H9 (cell line): ENCODE data around the gene KAZN. TPM values are rescaled to one million over a fixed set of nuclear protein-coding genes. Genes with fewer than 3 reads are reported as not detected.
A peak's percentile ranks its signal among the peaks of the same experiment; 100 is the strongest.

Experiments
- DNase-seq: peaks from one replicate; pipeline ENCODE4 v3.0.0-alpha.2; 2017
- H2AFZ ChIP-seq: one replicate; pipeline ENCODE4 v1.6.1; 2013; ENCODE audit warnings: mild to moderate bottlenecking, low read length, control low read depth, moderate library complexity
- H2AK5ac ChIP-seq: 2 replicates; pipeline ENCODE4 v1.6.1; 2013; ENCODE audit warnings: low read length, control low read depth, mixed read lengths; ENCODE audit not compliant: insufficient read length
- H2BK120ac ChIP-seq: one replicate; pipeline ENCODE4 v1.6.1; 2013; ENCODE audit warnings: low read depth, mild to moderate bottlenecking, low read length, control low read depth, inconsistent platforms; ENCODE audit not compliant: poor library complexity, severe bottlenecking
- H2BK12ac ChIP-seq: 2 replicates; pipeline ENCODE4 v1.6.1; 2013; ENCODE audit warnings: low read length, control low read depth, mixed read lengths, low read depth; ENCODE audit not compliant: insufficient read length
- H2BK15ac ChIP-seq: 2 replicates; pipeline ENCODE4 v1.6.1; 2013; ENCODE audit warnings: low read depth, low read length, control low read depth
- H2BK20ac ChIP-seq: one replicate; pipeline ENCODE4 v1.6.1; 2013; ENCODE audit warnings: low read depth, mild to moderate bottlenecking, low read length, control low read depth, inconsistent platforms; ENCODE audit not compliant: poor library complexity, severe bottlenecking
- H2BK5ac ChIP-seq: 2 replicates; pipeline ENCODE4 v1.6.1; 2013; ENCODE audit warnings: low read length, control low read depth, mixed read lengths; ENCODE audit not compliant: insufficient read length
- H3K14ac ChIP-seq: 2 replicates; pipeline ENCODE4 v1.6.1; 2013; ENCODE audit warnings: low read length, control low read depth; ENCODE audit not compliant: insufficient read depth
- H3K18ac ChIP-seq: 2 replicates; pipeline ENCODE4 v1.6.1; 2013; ENCODE audit warnings: low read depth, mild to moderate bottlenecking, mixed read lengths, low read length, control low read depth; ENCODE audit not compliant: insufficient read length
- H3K23ac ChIP-seq: 2 replicates; pipeline ENCODE4 v1.6.1; 2013; ENCODE audit warnings: low read length, control low read depth, mixed read lengths, low read depth; ENCODE audit not compliant: insufficient read length
- H3K23me2 ChIP-seq: 2 replicates; pipeline ENCODE4 v1.6.1; 2013; ENCODE audit warnings: low read depth, mild to moderate bottlenecking, mixed read lengths, low read length, control low read depth; ENCODE audit not compliant: insufficient read length, poor library complexity, severe bottlenecking
- H3K27ac ChIP-seq: 2 replicates; pipeline ENCODE4 v1.5.1; 2013; ENCODE audit warnings: low read length, control low read depth, mixed read lengths, low read depth; ENCODE audit not compliant: insufficient read length
- H3K27me3 ChIP-seq: 2 replicates; pipeline ENCODE4 v1.6.1; 2013; ENCODE audit warnings: low read length, control low read depth, inconsistent platforms; ENCODE audit not compliant: insufficient read depth
- H3K4ac ChIP-seq: 2 replicates; pipeline ENCODE4 v1.6.1; 2013; ENCODE audit warnings: low read depth, mild to moderate bottlenecking, control low read depth, inconsistent platforms, low read length, moderate library complexity
- H3K4me1 ChIP-seq: 2 replicates; pipeline ENCODE4 v1.6.1; 2013; ENCODE audit warnings: low read length, control low read depth, inconsistent platforms; ENCODE audit not compliant: insufficient read depth
- H3K4me2 ChIP-seq: 2 replicates; pipeline ENCODE4 v1.6.1; 2013; ENCODE audit warnings: low read length, control low read depth, mixed read lengths; ENCODE audit not compliant: insufficient read length, insufficient read depth
- H3K56ac ChIP-seq: 2 replicates; pipeline ENCODE4 v1.6.1; 2013; ENCODE audit warnings: low read depth, mild to moderate bottlenecking, mixed read lengths, low read length, control low read depth; ENCODE audit not compliant: insufficient read length
- H3K79me1 ChIP-seq: 2 replicates; pipeline ENCODE4 v1.6.1; 2013; ENCODE audit warnings: low read depth, mild to moderate bottlenecking, moderate library complexity, low read length, control low read depth, inconsistent platforms; ENCODE audit not compliant: insufficient read depth, poor library complexity, severe bottlenecking
- H3K79me2 ChIP-seq: 2 replicates; pipeline ENCODE4 v1.6.1; 2013; ENCODE audit warnings: low read length, control low read depth, inconsistent platforms; ENCODE audit not compliant: insufficient read depth
- H3K9ac ChIP-seq: 2 replicates; pipeline ENCODE4 v1.6.1; 2013; ENCODE audit warnings: low read length, control low read depth, mixed read lengths; ENCODE audit not compliant: insufficient read length; ENCODE audit errors: extremely low read depth
- H3K9me3 ChIP-seq: one replicate; pipeline ENCODE4 v1.6.1; 2013; ENCODE audit warnings: low read depth, low read length, inconsistent platforms; ENCODE audit not compliant: control insufficient read depth
- H3T11ph ChIP-seq: one replicate; pipeline ENCODE4 v1.6.1; 2013; ENCODE audit warnings: mild to moderate bottlenecking, low read length, control low read depth, inconsistent platforms
- H4K20me1 ChIP-seq: one replicate; pipeline ENCODE4 v1.6.1; 2013; ENCODE audit not compliant: control insufficient read depth, insufficient read length, insufficient read depth
- H4K5ac ChIP-seq: 2 replicates; pipeline ENCODE4 v1.6.1; 2013; ENCODE audit warnings: low read depth, mild to moderate bottlenecking, mixed read lengths, low read length, control low read depth; ENCODE audit not compliant: insufficient read length
- H4K8ac ChIP-seq: replicated peaks from 2 replicates; pipeline ENCODE4 v1.6.1; 2013; ENCODE audit warnings: low read length, control low read depth, mixed read lengths, low read depth; ENCODE audit not compliant: insufficient read length
- H4K91ac ChIP-seq: 2 replicates; pipeline ENCODE4 v1.6.1; 2013; ENCODE audit warnings: low read depth, mild to moderate bottlenecking, moderate library complexity, mixed read lengths, low read length, control low read depth; ENCODE audit not compliant: insufficient read length
- H3K27ac Mint-ChIP-seq, 3 experiments: 2 replicates in 2 of 3; 3 replicates in 1 of 3; pipeline ENCODE4 v1.8.0; 2020 to 2021; ENCODE audit warnings: mixed read lengths in 3 of 3, mild to moderate bottlenecking in 1 of 3, moderate library complexity in 1 of 3
- H3K27me3 Mint-ChIP-seq: 2 replicates; pipeline ENCODE4 v1.8.0; 2021; ENCODE audit warnings: low read depth, mild to moderate bottlenecking, moderate library complexity, mixed read lengths
- H3K36me3 Mint-ChIP-seq, 3 experiments: 2 replicates in 2 of 3; 3 replicates in 1 of 3; pipeline ENCODE4 v1.8.0; 2020 to 2021; ENCODE audit warnings: low read depth in 3 of 3, mixed read lengths in 3 of 3; ENCODE audit not compliant: insufficient read depth in 1 of 3
- H3K4me1 Mint-ChIP-seq, 2 experiments: 2 replicates each; pipeline ENCODE4 v1.8.0; 2020; ENCODE audit warnings: mixed read lengths in 2 of 2
- H3K4me3 Mint-ChIP-seq, 2 experiments: 2 replicates in 1 of 2; 3 replicates in 1 of 2; pipeline ENCODE4 v1.8.0; 2020 to 2021; ENCODE audit warnings: mild to moderate bottlenecking in 2 of 2, mixed read lengths in 2 of 2, moderate library complexity in 1 of 2
- H3K9me3 Mint-ChIP-seq, 2 experiments: 2 replicates in 1 of 2; 3 replicates in 1 of 2; pipeline ENCODE4 v1.8.0; 2020; ENCODE audit warnings: mild to moderate bottlenecking in 2 of 2, mixed read lengths in 2 of 2, moderate library complexity in 1 of 2
- WGBS: extraction: QIAGEN DNeasy Blood & Tissue Kit; methylation state at CpG from one replicate; pipeline ENCODE4 v1.1.7; 2013; ENCODE audit warnings: missing lambda C conversion rate, low lambda C conversion rate, mixed read lengths; ENCODE audit not compliant: insufficient read length; ENCODE audit errors: extremely low coverage; 5-methylcytosine and 5-hydroxymethylcytosine counted together
- total RNA-seq: library from RNA; stranded (reverse); gene quantifications from 2 replicates; pipeline ENCODE4 v1.2.1, GENCODE V29; 2021
- TF ChIP-seq, protein P1 (sequence below): fragments of 200-600 bp; sonication (generic); conservative IDR thresholded peaks from 3 replicates; pipeline ENCODE4 v1.8.0; 2021; ENCODE audit warnings: antibody characterized with exemption, mild to moderate bottlenecking

The KAZN gene
- total RNA-seq, 1 experiment from 2014 or later: 7.6 TPM

DNA sequence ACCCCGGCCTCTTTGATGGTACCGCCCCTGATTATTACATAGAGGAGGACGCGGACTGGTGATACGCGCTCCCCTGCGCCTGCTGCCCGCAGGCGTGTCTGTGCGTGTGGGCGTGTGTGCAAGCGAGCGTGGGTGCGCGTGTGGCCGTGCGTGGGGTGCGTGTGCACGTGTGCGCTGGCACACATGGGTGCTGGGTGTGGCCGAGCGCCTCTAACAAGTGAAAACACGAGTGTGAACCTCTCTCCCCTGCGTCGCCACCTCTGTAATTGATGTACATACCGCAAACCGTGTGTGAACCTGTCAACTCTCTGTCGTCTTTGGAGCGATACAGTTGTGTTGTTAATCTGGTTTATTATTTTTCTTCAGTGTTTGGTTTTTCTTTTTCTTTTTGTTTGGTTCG, 467.3 kb downstream of the KAZN start:
- Histone ChIP-seq H3K4me1 (no peaks in the 10 kb centered on the region), H4K20me1 (no peaks in the 10 kb centered on the region), H3K9me3 (no peaks in the 10 kb centered on the region), H2BK12ac (no peak overlapping the region), H3K27me3 (no peaks in the 10 kb centered on the region), H3K4ac (no peak overlapping the region), H3K56ac (no peak overlapping the region), H2BK20ac (no peak overlapping the region), H2AFZ (no peak overlapping the region), H2BK5ac (no peak overlapping the region), H2BK15ac (no peak overlapping the region), H3K27ac (no peak overlapping the region), H3K4me2 (no peak overlapping the region), H2BK120ac (no peak overlapping the region), H4K5ac (no peak overlapping the region), H3K9ac (no peak overlapping the region), H4K8ac (no peak overlapping the region), H3K79me2 (no peaks in the 10 kb centered on the region), H3K18ac (no peak overlapping the region), H3K23me2 (no peaks in the 10 kb centered on the region), H3T11ph (no peak overlapping the region), H2AK5ac (no peak overlapping the region), H3K79me1 (no peaks in the 10 kb centered on the region), H4K91ac (no peak overlapping the region), H3K14ac (no peak overlapping the region; the same call in 1 of the 2 replicates), H3K23ac (no peak overlapping the region)
- H3K4me1 Mint-ChIP-seq: no peaks in the 10 kb centered on the region
- H3K9me3 Mint-ChIP-seq: peaks cover 4 to 5% of the 10 kb centered on the region in 2 experiments; a peak in 4 of 5 replicates
- TF ChIP-seq, protein P1, sequence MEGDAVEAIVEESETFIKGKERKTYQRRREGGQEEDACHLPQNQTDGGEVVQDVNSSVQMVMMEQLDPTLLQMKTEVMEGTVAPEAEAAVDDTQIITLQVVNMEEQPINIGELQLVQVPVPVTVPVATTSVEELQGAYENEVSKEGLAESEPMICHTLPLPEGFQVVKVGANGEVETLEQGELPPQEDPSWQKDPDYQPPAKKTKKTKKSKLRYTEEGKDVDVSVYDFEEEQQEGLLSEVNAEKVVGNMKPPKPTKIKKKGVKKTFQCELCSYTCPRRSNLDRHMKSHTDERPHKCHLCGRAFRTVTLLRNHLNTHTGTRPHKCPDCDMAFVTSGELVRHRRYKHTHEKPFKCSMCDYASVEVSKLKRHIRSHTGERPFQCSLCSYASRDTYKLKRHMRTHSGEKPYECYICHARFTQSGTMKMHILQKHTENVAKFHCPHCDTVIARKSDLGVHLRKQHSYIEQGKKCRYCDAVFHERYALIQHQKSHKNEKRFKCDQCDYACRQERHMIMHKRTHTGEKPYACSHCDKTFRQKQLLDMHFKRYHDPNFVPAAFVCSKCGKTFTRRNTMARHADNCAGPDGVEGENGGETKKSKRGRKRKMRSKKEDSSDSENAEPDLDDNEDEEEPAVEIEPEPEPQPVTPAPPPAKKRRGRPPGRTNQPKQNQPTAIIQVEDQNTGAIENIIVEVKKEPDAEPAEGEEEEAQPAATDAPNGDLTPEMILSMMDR: no peak
- H3K27ac Mint-ChIP-seq: peak overlapping the region in 1 of 3 experiments; percentile 40; a peak in 1 of 7 replicates
- peaks cover 4 to 7% (median 5%) of the 10 kb centered on the region in 3 experiments for H3K36me3 Mint-ChIP-seq
- H3K4me3 Mint-ChIP-seq: no peak overlapping the region
- no peak for DNase-seq
- H3K27me3 Mint-ChIP-seq: no peaks in the 10 kb centered on the region
- WGBS: no CpG with 5 or more reads among the region's 30 CpGs
